22Rv1 (cell line): ENCODE data around the gene CARMIL1.

ENCODE experiments used
- H3K27ac ChIP-seq: fragments of 450-650 bp; 2 replicates; pipeline ENCODE4 v1.5.1; 2017
- CTCF ChIP-seq: fragments of 450-650 bp; IDR thresholded peaks from 2 replicates; pipeline ENCODE4 v1.5.1; 2017; ENCODE audit warnings: mild to moderate bottlenecking
- ZFX ChIP-seq: fragments of 450-650 bp; IDR thresholded peaks from 2 replicates; pipeline ENCODE4 v1.6.1; 2017; ENCODE audit warnings: antibody characterized with exemption, borderline replicate concordance

The CARMIL1 gene

GRCh38 chr6:25603251-25603650 lies 324.1 kb downstream of the CARMIL1 start:
- TF ChIP-seq CTCF, result no peak
- TF ChIP-seq ZFX, result no peak

GRCh38 chr6:25606151-25606550 lies 327.0 kb downstream of the CARMIL1 start:
- TF ChIP-seq CTCF (no peak), ZFX (no peak)
- H3K27ac ChIP-seq, result no peak overlapping the region

More at GRCh38 chr6:25603251-25603650, 324.1 kb downstream of the CARMIL1 start:
- H3K27ac ChIP-seq, result no peak overlapping the region

GRCh38 chr6:25608558-25609174 lies 329.5 kb downstream of the CARMIL1 start:
- no peak overlapping the region for H3K27ac ChIP-seq
- no peak for TF ChIP-seq CTCF
- TF ChIP-seq ZFX, result no peak

GRCh38 chr6:25612666-25613065 lies 333.5 kb downstream of the CARMIL1 start:
- H3K27ac ChIP-seq, result no peak overlapping the region
- no peak for TF ChIP-seq ZFX
- no peak for TF ChIP-seq CTCF

- H3K27ac ChIP-seq, result no peak overlapping the region
Measured at GRCh38 chr6:25613415-25613814, 334.2 kb downstream of the CARMIL1 start.

GRCh38 chr6:25614052-25614451 lies 334.9 kb downstream of the CARMIL1 start:
- TF ChIP-seq CTCF, result no peak
- TF ChIP-seq ZFX, result no peak
- H3K27ac ChIP-seq, result no peak overlapping the region

More at GRCh38 chr6:25613415-25613814, 334.2 kb downstream of the CARMIL1 start:
- TF ChIP-seq CTCF (no peak), ZFX (no peak)

- TF ChIP-seq CTCF (no peak), ZFX (no peak)
- no peak overlapping the region for H3K27ac ChIP-seq
Measured at GRCh38 chr6:25615471-25615870, 336.3 kb downstream of the CARMIL1 start.
